Nucleus accumbens (tissue), 56 donors: ENCODE results near the gene CYP2E1.
"Not testable (repeated sequence)": the region's sequence is repeated elsewhere in the genome, so short reads cannot be mapped to it uniquely, and the experiment has no call there.

Experiments
- DNase-seq, 56 donors: peaks; one replicate each; lab custom pipeline; 2025; lab: John Stamatoyannopoulos, UW

CYP2E1 gene

DNA sequence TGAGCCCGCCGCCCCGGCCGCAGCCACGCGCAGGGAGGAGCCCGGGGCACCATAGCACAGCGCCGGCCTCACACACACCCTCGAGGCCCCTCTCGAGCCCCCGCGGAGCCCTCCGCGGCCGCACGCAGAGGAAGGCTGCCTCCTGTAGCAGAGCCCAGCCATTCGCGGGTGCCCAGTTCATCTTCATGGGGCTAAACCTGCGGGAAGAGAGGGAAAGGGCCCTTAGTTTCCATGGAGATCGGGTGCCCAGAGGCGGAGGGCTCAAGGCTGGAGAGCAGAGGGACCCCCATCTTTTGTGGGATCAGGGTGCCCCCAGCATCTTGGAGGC is 41.1 kb downstream of the CYP2E1 start:
- DNase-seq, result no peak

DNA sequence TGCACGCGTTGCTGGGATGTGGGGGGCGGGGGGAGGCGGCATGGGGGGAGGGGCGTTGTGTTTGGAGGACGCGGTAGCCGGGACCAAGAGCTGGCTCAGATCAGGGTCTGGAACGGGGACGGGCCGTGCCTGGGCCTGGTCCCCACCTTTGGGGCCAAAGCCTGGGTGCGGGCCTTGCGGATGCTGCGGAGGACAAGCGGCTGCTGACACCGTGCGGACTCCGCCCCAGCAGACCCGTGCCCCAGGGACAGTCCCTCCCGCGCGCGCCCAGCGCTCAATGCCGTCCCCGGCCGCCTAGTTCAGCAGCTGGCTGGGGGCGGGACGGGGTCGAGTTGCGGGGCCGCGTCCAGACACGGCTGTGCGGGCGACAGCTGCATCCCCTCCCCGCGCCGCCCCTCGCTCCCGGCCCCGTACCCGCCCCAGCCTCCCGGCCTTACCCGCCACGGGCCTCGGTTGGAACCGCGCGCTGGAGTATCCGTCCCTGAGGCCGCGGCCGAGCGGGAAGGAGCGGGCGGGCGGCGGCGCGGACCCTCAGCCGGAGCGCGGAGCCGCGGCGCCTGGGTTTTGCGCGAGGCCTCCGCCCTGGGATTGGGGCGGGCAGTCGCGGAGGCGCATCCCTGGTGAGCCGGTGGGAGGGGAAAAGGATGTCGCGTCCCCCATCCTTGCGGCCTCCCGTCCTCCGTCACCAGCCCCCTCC is 41.8 kb downstream of the CYP2E1 start:
- not testable (repeated sequence) for DNase-seq

DNA sequence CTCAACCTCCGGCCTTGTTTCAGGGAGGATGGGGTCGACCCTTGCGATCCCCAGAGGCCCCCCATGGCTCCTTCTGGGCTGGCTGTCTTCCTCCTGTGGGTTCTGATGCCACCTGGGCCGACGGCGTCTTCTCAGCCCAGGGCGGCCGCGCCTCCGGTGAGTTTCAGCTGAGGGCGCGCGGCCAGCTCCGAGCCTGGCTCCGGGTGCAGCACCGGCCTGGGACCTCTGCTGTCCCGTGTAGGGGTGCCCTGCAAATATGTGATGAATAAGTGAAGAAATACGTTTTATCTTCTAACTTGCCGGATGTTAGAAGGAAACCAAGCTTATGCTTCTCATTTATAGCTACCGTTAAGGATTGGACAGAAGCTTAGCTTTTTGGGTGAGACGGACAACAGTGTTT is 42.6 kb downstream of the CYP2E1 start:
- not testable (repeated sequence) for DNase-seq

DNA sequence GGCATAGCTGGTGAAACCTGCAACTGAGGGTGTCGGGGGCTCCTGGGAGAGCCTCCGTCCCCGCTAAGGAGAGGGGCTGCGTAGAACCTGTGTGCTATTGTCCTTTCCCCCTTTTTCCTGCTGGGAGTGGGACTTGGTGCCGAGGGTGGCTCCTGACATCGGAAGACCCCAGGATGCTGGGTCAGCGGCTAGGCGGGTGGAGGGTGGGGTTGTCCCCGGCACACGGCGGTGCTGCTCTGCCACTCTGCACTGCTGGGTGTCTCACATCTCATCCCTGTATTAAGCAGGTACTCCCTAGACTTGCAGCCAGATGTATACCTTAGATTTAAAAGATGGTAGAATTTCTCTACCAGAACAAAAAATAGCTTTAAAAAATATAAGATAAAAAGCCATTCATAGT is 44.9 kb downstream of the CYP2E1 start:
- DNase-seq, result not testable (repeated sequence)

DNA sequence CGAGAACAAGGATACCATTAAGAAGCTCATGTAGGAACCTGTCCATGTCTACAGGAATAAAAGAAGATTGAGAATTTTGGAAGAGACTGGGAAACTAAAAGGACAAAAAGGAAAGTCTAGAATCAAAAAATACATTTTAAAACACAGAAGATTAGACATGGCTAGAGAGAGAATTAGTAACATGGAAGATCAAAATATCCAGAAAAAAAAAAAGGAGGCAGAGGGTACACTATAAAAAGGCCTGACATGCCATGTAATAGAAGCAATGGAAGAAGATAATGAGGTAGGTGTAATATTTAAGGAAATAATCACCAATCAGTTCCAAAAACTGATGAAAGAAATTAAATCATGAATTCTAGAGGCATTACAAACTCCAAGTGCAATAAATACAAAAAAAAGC is 46.3 kb downstream of the CYP2E1 start:
- not testable (repeated sequence) for DNase-seq

DNA sequence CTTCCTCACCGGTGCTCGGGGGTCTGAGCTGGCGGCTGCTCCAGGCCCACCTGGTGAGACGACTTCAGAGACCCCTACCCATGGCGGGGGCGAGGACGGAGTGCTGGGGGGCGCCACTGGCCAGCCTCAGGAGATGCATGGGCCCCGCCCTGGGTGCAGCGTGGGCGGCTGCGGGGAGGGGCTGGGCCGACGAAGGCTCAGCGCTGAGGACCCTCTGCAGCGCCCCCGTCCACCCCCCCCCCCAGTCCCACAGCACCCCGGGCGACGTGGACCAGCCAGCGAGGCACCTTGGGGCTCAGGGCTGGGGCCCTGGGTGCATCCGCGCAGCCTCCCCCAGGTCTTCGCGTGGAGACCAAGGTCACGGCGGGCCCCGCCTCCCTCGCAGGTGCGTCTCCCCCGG is 49.9 kb downstream of the CYP2E1 start:
- not testable (repeated sequence) for DNase-seq
